GM18511 (cell line): ENCODE results near the gene LRRC32.

Experiments
- ATAC-seq: cut with Tn5 transposase; IDR thresholded peaks from one replicate; pipeline ENCODE4 v1.9.1; 2021; ENCODE audit warnings: mild to moderate bottlenecking, moderate library complexity; ENCODE audit not compliant: unreplicated experiment

LRRC32 gene

GRCh38 chr11:76699451-76700091 lies 29.0 kb upstream of the LRRC32 start:
- no peak for ATAC-seq

- ATAC-seq: no peak
Measured at GRCh38 chr11:76698321-76699043, 27.9 kb upstream of the LRRC32 start.

- no peak for ATAC-seq
Measured at GRCh38 chr11:76696756-76697155, 26.2 kb upstream of the LRRC32 start.

GRCh38 chr11:76695771-76696170 lies 25.2 kb upstream of the LRRC32 start:
- ATAC-seq: no peak

- ATAC-seq: no peak
Measured at GRCh38 chr11:76695133-76695532, 24.6 kb upstream of the LRRC32 start.

GRCh38 chr11:76694664-76695063 lies 24.1 kb upstream of the LRRC32 start:
- no peak for ATAC-seq

- ATAC-seq: no peak
Measured at GRCh38 chr11:76693806-76694205, 23.3 kb upstream of the LRRC32 start.

GRCh38 chr11:76692956-76693355 lies 22.4 kb upstream of the LRRC32 start:
- ATAC-seq: no peak

GRCh38 chr11:76691655-76692054 lies 21.1 kb upstream of the LRRC32 start:
- no peak for ATAC-seq

GRCh38 chr11:76690736-76691135 lies 20.2 kb upstream of the LRRC32 start:
- no peak for ATAC-seq

- ATAC-seq: no peak
Measured at GRCh38 chr11:76689313-76690260, 19.0 kb upstream of the LRRC32 start.

- no peak for ATAC-seq
Measured at GRCh38 chr11:76688146-76688545, 17.6 kb upstream of the LRRC32 start.

- ATAC-seq: no peak
Measured at GRCh38 chr11:76686261-76687079, 15.9 kb upstream of the LRRC32 start.

GRCh38 chr11:76685831-76686230 lies 15.3 kb upstream of the LRRC32 start:
- no peak for ATAC-seq

- no peak for ATAC-seq
Measured at GRCh38 chr11:76685237-76685636, 14.7 kb upstream of the LRRC32 start.

- no peak for ATAC-seq
Measured at GRCh38 chr11:76684516-76684915, 14.0 kb upstream of the LRRC32 start.

GRCh38 chr11:76683161-76684095 lies 12.9 kb upstream of the LRRC32 start:
- no peak for ATAC-seq

GRCh38 chr11:76682684-76683083 lies 12.1 kb upstream of the LRRC32 start:
- ATAC-seq: no peak

- no peak for ATAC-seq
Measured at GRCh38 chr11:76682106-76682505, 11.6 kb upstream of the LRRC32 start.
